ENCODE measurements around the gene PABPN1.

The PABPN1 gene

DNA sequence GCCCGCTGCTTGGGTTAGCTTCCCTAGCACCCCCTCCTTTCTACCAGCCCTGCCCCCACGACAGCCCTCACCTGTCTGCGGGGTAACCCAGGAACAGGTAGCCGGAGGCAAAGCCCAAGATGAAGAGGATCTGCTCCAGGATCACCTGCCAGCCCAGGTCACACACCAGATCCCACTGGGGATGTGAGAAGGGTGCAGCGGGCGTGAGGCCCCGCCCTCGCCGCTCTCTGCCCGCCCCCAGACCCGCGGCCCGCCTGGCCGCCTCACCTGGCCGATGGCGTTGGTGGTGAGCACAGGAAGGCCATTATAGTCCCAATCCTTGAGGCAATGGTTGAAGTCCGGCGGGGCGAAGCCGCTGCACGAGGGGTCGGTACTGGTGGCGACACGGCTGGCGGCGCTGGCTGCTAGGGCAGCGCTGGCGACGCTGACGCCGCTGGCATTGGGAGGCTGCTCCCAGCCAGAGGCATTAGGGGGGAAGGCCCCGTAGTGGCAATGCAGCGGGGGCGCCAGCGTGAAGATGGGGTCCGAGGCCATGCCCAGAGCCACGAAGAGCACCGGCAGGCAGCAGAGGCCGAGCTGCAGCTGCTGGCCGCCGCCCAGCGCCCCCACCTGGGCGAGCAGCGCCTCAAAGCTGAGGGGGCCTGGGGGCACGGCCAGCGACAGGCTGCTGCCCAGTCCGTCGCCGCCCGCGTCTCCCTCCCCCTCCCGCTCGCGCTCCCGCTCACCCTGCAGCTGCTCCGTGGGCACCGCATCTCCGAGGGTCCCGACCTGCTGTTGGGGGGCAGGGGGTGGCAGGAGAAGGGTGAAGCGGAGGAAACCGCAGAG, 30.6 kb downstream of the PABPN1 start:
- H3K4me1 ChIP-seq = peaks cover 0 to 11% (median 10%) of the 10 kb centered on the region in 4 donors
- H3K36me3 ChIP-seq = peaks cover 0 to 35% (median 0%) of the 10 kb centered on the region in 3 donors
- peak overlapping the region; percentile 60 to 72 for H3K4me3 ChIP-seq
- TF ChIP-seq, protein P1, sequence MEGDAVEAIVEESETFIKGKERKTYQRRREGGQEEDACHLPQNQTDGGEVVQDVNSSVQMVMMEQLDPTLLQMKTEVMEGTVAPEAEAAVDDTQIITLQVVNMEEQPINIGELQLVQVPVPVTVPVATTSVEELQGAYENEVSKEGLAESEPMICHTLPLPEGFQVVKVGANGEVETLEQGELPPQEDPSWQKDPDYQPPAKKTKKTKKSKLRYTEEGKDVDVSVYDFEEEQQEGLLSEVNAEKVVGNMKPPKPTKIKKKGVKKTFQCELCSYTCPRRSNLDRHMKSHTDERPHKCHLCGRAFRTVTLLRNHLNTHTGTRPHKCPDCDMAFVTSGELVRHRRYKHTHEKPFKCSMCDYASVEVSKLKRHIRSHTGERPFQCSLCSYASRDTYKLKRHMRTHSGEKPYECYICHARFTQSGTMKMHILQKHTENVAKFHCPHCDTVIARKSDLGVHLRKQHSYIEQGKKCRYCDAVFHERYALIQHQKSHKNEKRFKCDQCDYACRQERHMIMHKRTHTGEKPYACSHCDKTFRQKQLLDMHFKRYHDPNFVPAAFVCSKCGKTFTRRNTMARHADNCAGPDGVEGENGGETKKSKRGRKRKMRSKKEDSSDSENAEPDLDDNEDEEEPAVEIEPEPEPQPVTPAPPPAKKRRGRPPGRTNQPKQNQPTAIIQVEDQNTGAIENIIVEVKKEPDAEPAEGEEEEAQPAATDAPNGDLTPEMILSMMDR (IDR thresholded peaks at IDR 0.05) = no peak
- peak overlapping the region; percentile 8 to 53 for H3K27ac ChIP-seq
- no peak for DNase-seq
- intact Hi-C loops (cut with DNase I; ENCODE audit: low total_unique reads) = no loop called here
- H3K27me3 ChIP-seq = no peaks in the 10 kb centered on the region
- H3K9me3 ChIP-seq = no peaks in the 10 kb centered on the region

GRCh38 chr14:23352506-23353432, 31.5 kb downstream of the PABPN1 start, which contains the start of gene SLC22A17:
Gene SLC22A17 (minus strand): TSS chr14:23352887.
- Histone ChIP-seq H3K4me1 (peaks cover 0 to 11% (median 10%) of the 10 kb centered on the region in 4 donors), H3K36me3 (peaks cover 0 to 35% (median 0%) of the 10 kb centered on the region in 3 donors), H3K27me3 (no peaks in the 10 kb centered on the region), H3K9me3 (no peaks in the 10 kb centered on the region), H3K4me3 (peak within 1 kb of the TSS; percentile 60 to 72), H3K27ac (peak within 1 kb of the TSS; percentile 8 to 53)
- TF ChIP-seq, protein P1 (IDR thresholded peaks at IDR 0.05) = no peak
- peak; percentile 77 to 88 for DNase-seq
- intact Hi-C loops (cut with DNase I; ENCODE audit: low total_unique reads) = no loop called here

- Histone ChIP-seq H3K4me3 (no peak overlapping the region), H3K9me3 (no peaks in the 10 kb centered on the region), H3K27ac (no peak overlapping the region), H3K36me3 (peaks cover 0 to 37% (median 0%) of the 10 kb centered on the region in 3 donors), H3K27me3 (no peaks in the 10 kb centered on the region), H3K4me1 (peaks cover 0 to 11% (median 10%) of the 10 kb centered on the region in 4 donors)
- intact Hi-C loops (cut with DNase I; ENCODE audit: low total_unique reads) = no loop called here
- no peak for DNase-seq
- TF ChIP-seq, protein P1 (IDR thresholded peaks at IDR 0.05) = no peak
These were observed 32.1 kb downstream of the PABPN1 start for GRCh38 chr14:23353433-23353780.

DNA sequence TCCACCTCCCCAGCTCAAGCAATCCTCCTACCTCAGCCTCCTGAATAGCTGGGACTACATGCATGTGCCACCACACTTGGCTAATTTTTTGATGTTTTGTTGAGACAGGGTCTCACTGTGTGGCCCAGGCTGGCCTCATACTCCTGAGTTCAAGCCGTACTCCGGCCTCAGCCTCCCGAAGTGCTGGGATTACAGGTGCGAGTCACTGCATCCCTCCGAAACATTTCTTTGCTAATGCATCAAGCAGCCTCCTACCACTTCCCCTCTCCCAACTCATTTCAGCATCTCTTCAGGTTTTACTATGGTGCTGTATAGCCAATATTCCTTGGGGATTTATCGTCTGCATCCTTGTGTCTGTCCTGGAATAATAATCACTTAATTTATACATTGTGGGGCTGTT, 33.7 kb downstream of the PABPN1 start:
- H3K9me3 ChIP-seq = no peaks in the 10 kb centered on the region
- H3K27me3 ChIP-seq = no peaks in the 10 kb centered on the region

GRCh38 chr14:23355871-23356435, 34.7 kb downstream of the PABPN1 start:
- Histone ChIP-seq H3K9me3 (no peaks in the 10 kb centered on the region), H3K36me3 (peaks cover 9 to 54% (median 10%) of the 10 kb centered on the region in 3 donors), H3K27me3 (no peaks in the 10 kb centered on the region), H3K4me3 (no peak overlapping the region), H3K27ac (no peak overlapping the region), H3K4me1 (peaks cover 0 to 21% (median 11%) of the 10 kb centered on the region in 4 donors)
- no peak for DNase-seq
- TF ChIP-seq, protein P1 (IDR thresholded peaks at IDR 0.05) = no peak
- intact Hi-C loops (cut with DNase I; ENCODE audit: low total_unique reads) = no loop called here

More for the DNA sequence above, 33.7 kb downstream of the PABPN1 start:
- Histone ChIP-seq H3K27ac (no peak overlapping the region), H3K4me1 (peaks cover 0 to 14% (median 11%) of the 10 kb centered on the region in 4 donors), H3K36me3 (peaks cover 5 to 44% (median 7%) of the 10 kb centered on the region in 3 donors), H3K4me3 (no peak overlapping the region)
- intact Hi-C loops (cut with DNase I; ENCODE audit: low total_unique reads) = no loop called here
- no peak for DNase-seq
- TF ChIP-seq, protein P1 (IDR thresholded peaks at IDR 0.05) = no peak

All from tibial artery (tissue), 4 donors.